Hematopoietic multipotent progenitor cell (in vitro differentiated cells): ENCODE measurements around the gene YY1. TPM values are rescaled to one million over a fixed set of nuclear protein-coding genes. Genes with fewer than 3 reads are reported as not detected.
"Not testable (repeated sequence)": the region's sequence is repeated elsewhere in the genome, so short reads cannot be mapped to it uniquely, and the experiment has no call there.

ENCODE experiments used
- DNase-seq, 3 donors: peaks; one replicate each; pipeline ENCODE4 v3.0.0-alpha.2; 2011 to 2015; ENCODE audit warnings: low read depth in 2 of 3, low spot score in 2 of 3
- total RNA-seq: library from RNA; depleted of rRNA; stranded (reverse); fragments of >200 nt; gene quantifications from one replicate; pipeline ENCODE4 v1.2.3, GENCODE V29; 2012

YY1 gene
- total RNA-seq, 1 donor, result 58.2 TPM

DNA sequence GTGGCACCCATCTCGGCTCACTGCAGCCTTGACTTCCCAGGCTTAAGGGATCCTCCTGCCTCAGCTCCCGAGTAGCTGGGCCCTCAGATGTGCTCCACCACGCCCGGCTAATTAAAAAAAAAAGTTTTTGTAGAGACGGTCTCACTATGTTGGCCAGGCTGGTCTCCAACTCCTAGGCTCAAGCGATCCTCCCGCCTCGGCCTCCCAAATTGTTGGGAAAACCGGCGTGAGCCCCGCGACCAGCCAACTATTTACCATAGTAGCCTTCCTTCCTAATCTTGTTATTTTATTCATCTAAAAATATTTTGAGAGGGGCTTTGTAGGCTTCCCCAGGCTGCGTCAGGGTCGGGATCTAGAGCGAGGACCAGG lies 25.4 kb upstream of the YY1 start:
- no peak for DNase-seq

DNA sequence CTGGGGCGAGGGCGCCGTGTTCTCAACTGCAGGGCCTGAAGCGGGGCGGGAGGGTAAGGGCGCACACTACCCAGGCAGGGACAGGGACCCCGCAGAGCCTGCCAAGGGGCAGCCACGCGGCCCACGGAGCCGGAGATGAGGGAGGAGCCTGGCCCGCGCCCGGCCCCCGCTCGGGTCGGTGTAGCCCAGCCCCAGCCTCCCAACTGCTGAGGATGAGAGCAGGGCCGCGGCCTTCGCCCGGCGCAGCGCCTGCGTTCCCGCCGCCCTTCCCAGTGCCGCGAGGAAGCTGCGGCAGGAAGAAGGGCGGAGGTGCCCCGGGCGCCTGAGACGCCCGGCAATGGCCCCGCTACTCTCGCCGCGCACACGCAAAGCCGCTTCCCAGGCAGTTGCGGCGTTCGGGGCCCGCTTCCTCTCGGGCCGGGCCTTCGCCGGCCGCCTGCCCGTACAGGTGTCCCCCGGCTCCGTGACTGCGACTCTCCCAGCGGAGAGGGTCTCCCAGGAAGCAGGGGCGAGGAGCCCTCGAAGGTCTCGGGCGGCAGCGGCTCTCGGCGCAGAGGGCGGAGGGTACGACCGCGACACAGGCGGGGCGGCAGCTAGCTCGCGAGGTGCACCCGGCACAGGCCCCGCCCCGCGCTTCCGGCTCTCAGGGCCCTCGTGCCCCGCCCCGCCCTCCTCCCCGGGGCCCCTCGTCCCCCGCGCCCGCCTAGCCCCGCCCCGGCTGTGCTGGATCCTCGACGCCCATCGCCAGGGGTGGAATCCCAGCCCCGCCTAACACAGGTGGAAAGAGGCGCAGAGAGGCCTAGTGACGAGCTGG lies 24.8 kb upstream of the YY1 start:
- peak; percentile 79 to 93 (median 89) for DNase-seq

DNA sequence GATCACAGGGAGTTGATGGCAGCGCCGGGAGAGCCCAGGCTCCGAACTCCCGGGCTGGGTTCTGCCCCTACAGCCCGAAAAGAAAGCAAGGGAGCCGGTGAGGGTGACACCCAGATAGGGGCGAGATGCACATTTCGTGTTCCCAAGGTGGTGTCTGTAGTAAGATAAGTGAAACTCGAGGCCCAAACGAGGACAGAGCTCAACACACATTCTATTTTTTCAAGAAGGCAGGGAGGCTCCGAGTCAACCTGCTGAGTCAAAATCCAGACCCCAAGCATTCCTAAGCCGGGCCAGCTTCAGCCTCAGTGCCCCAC lies 24.2 kb upstream of the YY1 start:
- no peak for DNase-seq

DNA sequence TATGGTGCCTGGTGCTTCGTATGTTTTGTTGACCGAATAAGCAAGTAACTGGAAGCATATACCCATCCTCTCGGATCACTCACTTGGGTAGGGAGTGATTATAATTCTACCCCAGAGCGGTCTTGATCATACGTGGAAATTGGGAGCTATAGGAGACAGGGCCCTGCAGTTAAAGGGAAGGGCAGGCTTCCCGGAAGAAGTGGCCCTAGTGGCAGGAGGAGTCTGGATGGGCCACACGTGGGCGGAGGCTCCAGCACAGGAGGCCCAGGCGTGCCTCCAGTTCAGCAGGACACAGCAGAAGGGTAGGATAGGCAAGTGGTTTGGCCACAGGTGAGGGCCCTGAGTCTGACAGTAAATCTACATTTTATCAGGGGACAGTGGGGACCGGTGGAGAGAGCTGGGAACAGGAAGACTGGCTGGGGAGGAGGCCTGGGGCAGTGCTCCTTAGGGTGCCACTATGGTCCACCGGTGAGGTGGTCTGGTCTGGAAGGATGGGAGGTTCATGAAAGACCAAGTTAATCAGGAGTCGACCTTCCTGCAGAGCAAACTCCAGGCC lies 23.5 kb upstream of the YY1 start:
- DNase-seq, result no peak

DNA sequence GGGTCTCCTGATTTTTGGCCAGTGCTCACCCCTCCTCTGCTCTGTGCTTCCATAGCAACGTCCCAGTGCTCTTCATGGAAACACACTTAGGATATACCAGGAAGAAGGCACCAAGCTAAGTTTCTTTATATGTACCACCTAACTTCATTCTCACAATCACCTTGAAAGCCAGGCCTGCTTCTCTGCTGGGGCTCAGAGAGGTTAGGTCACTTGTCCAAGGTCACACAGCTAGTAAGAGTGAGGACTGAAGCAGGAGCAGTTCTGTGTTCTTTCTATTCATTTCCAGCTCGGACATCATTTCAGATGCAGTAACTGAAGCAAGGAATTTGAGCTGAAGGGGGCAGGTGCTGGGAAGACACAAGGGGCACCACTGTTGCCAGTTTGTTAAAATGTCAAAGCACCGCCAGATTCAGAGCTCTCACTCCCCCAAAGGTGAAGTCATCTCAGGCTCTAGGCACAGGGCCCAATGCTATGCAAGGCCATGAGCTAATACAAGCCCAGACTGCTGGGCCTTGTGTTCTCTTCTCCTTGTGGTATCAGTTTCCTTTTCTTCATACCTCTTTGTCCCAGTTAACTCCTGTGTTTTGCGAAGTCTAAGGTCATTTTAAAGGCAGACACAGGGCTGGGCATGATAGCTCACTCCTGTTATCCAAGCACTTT lies 19.7 kb upstream of the YY1 start:
- DNase-seq, result no peak

DNA sequence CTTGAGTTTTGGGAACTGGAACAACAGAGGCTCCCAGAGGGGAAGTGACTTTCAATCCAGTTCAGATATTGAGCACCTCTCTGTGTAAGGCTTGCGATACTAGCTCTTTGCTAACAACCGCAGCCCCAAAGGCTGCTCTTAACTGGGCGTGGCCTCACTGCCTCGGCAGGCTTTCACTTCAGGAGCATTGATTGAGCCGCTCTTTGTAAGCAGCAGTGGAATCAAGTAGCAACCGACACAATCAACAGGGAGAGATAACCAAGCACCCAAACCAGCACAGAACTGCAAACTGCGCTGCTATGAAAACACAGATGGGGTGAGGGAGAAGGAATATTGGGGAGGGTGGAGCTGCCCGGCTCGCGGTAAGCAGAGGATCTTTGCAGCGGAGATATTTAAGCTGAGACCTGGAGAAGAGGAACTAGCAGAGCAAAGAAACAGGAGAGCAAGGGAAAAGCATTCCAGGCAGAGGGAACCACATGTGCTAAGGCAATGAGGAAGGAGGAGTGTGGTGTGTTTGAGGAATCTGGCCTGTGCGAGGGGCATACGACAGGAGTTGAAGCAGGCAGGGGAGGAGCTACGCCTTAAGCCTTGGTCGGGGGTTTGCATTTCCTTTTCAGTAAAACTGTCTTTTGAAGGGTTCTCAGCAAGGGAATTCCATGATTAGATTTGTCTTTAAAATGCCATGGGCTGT lies 17.3 kb upstream of the YY1 start:
- DNase-seq, result peak; percentile 45 to 70 (median 50)

DNA sequence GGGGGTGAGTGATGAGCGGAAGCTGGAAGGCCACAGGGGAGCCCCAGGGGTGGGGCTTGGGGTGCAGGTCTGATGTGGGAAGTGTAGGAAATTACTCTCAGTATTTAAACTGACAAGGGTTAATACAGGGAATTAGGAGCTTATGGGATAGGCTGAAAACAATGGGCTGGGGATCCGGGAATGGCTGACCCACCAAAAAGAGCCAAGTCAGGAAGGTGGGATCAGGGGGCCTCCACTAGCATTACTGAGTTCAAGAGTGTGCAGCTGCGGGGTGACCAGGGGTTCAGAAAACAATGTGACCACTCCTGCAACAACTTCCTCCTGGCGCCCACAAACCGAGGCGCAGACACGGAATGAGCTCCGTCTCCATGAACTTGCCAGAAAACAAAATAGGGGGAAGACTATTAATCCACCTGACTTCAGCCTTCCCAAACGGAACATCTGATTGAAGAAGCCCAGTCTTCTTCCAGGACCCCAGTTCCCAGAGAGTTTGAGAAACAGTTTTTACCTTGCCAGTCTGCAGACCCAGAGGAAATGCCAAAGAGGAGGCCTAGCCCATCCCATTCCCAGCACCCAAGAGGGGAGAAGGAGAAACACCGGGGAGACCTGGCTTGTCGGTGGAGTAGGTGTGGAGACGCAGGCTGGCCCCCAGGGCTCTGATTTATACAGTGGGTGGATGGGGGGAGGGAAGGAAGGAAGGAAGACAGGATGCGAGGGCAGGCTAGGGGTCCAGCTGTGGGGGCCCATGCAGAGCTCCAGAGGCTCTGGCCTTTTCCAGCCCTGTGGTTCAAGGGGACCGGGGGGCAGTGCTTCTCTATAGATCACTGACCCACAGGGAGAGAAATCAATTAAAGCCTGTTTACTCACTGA lies 16.5 kb upstream of the YY1 start:
- peak in 2 of 3 donors; percentile 46 to 53 for DNase-seq

DNA sequence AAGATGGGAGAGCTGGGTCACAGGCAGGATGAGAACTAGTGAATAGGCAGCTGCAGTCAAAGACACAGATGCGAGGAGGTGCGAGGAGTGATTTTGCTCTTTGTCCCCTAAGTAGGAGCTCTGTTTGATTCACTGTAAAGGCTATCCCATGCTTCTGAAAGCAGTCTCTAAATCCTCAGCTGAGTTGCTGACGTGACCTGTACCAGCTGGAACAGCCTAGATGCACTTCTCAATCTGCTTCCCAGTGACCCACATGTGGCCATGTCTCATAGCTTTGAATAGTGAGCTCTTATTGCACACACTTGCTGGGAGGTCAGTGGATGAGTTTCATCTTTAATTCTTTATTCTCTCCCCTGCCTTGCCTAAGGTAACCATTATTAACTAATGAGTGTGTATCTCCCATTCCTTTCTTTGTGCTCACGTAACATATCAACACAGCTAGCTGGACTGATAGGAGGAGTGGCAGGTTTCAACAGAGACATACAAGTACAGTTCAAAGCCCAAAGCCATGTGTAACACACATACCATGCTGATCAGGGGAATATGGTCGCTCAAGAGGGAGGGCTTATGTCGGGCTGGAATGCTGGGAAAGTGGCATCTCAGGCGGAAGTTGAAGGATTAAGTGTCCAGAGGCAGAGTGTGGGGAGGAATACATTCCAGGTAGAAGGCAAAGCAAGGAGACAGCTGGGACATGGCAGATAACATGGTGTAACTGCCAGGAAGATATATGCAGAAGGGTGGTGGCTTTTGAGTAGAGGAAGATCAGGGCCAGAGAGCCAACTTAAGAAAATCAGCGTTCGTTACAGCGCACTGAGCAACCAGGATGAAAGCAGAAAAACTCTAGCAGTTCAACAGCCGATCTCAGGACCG lies 15.4 kb upstream of the YY1 start:
- DNase-seq, result no peak

DNA sequence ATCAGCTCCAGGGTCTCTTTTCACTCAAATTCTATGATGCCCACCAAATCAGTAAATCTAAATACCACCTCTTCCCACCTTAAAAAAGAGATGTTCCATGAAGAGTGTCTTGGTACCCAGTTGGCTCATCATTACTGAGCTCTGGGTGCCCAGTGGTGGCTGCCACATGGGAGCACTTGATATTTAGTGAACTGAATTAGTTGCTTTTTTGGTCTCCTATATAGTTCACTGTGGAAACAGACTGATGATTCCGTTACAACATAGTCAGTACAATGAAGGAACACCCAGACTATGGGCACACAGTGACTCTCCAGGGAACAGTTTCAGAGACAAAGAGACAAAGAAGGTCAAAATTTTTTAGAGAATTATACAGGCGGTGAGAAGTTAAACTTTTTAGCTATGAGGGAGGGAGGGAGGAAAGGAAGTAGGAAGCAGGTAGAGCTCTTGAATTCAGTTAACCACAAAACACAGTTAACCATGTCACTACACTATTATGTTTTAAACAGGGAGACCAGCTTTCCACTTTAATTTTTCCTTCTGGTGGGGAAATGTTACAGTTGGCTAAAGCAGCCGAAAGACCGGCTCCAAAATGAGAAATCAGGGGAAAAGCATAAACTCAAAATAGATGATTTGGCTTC lies 14.6 kb upstream of the YY1 start:
- no peak for DNase-seq

DNA sequence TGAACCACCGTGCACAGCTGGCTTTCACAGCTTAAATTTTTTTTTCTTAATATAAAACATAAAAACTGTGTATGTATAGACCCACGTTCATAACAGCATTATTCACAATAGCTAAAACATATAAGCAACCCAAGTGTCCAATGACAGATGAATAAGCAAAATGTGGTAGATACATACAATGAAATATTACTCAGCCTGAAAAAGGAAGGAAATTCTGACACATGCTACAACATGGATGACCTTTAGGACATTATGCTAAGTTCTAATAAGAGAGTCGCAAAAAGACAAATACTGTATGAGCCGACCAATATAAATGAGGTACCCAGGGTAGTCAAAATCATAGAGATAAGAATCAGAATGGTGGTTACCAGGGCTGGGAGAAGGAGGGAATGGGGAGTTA lies 13.8 kb upstream of the YY1 start:
- DNase-seq, result no peak

DNA sequence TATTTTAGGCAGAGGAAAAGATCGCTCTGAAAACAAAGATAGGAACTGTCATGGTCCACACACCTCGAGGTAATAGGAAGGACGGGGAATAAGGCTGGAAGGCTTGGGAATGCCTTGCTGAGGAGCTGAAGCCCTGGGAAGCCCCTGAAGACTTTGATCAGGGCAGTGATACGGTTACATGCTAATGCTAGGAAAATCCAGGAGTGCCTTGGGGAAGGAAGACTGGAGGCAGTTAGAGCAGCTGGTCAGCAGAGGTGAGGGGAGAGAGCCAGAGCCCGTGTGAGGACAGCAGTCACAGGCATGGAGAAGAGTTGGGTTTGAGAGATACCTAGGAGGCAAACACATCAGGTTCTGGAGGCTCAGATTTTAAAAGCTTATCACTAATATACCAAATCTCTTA lies 8.6 kb upstream of the YY1 start:
- DNase-seq, result no peak

DNA sequence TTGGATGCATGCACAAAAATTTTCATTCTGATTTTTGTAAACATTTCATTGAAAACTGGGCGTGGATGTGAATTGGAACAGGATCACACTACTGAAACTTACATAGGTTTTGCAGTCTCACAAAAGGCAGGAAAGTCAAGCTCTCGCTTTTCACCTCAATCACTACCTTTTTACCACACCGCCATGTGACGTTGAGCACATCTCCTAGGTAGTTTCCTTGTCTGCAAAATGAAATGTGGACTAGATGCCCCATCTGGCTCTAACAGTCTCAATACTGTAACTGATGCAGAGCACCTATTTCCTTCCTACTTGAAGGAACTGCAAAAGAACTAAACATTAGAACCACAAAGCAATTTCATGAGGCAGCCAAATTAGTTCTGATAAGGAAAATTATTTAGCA lies 4.4 kb upstream of the YY1 start:
- DNase-seq, result no peak

DNA sequence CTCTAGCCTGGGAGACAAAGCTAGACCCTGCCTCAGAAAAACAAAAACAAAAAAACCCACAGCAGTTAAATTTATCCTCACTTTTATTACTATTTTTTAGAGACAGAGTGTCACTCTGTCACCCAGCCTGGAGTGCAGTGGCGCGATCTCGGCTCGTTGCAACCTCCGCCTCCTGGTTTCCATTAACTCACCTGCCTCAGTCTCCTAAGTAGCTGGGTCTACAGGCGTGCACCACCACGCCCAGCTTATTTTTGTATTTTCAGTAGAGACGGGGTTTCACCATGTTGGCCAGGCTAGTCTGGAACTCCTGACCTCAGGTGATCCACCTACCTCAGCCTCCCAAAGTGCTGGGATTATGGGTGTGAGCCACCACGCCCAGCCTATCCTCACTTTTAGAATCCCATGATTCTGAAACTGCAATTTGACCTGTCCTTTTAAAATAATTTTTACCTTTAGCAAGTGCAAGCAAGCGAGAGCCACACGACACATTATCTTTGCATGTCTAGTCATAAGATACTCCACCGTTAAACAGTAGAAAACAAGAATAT lies 2.6 kb upstream of the YY1 start:
- not testable (repeated sequence) for DNase-seq

DNA sequence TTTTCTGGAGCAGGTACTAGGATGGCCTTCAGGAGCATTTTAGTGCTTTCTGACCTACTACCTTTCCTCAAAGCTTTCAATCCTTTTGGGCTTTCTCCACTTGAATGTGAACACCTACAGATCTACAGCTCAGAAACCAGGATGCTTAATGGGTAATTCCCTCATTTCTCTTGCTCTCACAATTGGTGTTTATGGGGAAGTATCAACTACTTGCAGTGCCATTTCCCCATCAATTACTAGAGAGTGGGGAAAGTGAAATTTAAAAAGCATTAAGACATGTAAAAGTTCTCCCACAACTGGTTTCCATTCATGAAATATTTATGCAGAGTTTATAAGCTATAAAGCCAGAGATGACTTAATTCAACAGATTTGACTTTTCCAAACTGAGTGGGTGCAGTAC lies 2.1 kb upstream of the YY1 start:
- no peak for DNase-seq

DNA sequence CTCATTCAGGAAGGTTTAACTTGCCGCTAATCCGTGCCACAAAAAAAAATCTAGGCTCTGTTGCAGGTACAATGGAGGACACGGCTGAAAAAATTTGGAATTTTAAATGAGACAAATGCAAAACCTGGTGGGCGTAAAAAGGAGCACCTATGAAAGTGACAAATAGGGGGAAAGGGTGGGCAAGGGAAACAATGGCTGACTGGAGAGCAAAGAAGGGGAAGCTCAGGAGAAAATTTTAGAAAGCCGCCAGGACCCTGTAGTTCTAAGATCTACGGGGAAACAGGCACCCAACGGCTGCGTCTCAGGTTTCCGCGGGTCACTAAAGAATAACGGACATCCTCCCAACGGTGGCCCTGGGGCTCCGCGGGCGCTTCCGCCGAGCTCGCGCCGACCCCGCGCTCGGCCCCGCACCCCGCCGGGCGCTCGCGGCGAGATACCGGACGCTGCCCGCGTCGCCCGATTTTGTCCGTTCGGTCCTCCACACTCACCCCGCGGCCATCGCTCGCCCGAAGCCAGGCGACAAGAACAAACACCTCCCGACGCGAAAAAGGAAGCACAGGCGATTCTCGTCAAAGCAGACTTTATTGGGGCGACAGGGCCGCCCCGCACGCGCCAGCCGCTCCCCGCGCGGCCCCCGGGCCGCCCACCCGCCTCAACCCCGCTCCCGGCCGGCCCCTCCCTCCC lies 1.1 kb upstream of the YY1 start:
- peak in 2 of 3 donors; percentile 77 to 84 for DNase-seq

DNA sequence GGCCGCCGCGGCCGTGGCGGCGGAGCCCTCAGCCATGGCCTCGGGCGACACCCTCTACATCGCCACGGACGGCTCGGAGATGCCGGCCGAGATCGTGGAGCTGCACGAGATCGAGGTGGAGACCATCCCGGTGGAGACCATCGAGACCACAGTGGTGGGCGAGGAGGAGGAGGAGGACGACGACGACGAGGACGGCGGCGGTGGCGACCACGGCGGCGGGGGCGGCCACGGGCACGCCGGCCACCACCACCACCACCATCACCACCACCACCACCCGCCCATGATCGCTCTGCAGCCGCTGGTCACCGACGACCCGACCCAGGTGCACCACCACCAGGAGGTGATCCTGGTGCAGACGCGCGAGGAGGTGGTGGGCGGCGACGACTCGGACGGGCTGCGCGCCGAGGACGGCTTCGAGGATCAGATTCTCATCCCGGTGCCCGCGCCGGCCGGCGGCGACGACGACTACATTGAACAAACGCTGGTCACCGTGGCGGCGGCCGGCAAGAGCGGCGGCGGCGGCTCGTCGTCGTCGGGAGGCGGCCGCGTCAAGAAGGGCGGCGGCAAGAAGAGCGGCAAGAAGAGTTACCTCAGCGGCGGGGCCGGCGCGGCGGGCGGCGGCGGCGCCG lies 381 bp downstream of the YY1 start:
- no peak for DNase-seq

DNA sequence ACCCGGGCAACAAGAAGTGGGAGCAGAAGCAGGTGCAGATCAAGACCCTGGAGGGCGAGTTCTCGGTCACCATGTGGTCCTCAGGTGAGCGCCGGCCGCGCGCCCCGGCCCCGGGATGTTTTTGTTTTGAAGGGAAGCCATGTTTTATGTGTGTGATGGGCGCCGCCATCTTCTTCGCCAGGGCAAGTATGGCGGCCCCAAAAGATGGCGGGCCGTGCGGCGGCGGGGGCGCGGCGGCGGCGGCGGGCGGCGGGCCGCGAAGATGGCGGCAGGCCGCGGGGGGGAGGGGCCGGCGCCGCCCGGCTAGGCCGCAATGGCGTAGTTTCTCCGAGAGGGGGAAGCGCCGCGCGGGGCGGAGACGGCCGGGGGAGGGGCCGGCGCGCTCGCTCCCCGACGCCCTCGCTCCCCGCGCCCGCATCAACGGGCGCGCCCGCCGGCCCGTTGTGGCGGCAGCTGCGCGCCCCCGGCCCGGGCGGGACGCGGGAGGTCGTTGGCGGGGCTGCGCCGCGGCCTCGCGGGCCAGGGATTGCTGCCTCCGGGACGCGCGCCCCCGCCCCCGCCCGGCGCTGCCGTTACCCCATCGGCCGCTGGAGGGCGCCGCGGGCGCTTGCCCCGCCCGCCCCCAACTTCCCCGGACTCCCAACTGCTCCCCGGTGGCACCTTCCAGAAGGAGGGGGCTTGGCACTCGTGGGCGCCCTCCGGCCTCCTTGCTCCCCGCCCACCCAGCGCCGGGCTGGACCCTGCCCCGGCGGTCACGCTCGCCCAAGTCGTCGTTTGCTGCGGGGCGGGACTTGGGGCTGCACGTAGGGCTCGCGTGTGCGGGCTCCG lies 1.1 kb downstream of the YY1 start:
- DNase-seq, result peak; percentile 70 to 89 (median 83)
